ENCODE data around the gene SLC6A20.

DNA sequence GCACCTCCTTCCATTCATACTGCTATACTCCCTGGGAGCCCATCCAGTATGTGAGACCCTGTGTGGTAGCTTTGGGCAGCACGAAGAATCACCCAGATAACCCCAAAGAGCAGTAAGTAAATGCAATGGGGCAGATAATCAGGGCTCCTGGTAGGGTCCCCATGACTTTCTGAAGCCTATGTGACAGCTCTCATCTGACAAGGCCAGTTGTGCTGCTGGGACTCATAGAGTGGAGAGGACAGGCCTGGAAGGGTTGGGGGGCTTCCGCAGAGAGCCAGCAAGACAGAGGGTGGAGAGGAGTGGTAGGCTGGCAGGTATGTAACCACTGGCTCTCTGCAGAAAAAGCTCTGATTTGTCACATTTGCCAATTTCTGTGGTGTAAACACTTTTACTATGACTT is 3.2 kb upstream of the SLC6A20 start:
- TF ChIP-seq, protein P1, sequence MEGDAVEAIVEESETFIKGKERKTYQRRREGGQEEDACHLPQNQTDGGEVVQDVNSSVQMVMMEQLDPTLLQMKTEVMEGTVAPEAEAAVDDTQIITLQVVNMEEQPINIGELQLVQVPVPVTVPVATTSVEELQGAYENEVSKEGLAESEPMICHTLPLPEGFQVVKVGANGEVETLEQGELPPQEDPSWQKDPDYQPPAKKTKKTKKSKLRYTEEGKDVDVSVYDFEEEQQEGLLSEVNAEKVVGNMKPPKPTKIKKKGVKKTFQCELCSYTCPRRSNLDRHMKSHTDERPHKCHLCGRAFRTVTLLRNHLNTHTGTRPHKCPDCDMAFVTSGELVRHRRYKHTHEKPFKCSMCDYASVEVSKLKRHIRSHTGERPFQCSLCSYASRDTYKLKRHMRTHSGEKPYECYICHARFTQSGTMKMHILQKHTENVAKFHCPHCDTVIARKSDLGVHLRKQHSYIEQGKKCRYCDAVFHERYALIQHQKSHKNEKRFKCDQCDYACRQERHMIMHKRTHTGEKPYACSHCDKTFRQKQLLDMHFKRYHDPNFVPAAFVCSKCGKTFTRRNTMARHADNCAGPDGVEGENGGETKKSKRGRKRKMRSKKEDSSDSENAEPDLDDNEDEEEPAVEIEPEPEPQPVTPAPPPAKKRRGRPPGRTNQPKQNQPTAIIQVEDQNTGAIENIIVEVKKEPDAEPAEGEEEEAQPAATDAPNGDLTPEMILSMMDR (IDR thresholded peaks at IDR 0.05): no peak
- no peak for TF ChIP-seq EP300 (IDR thresholded peaks at IDR 0.05)
- no peak for TF ChIP-seq POLR2A (IDR thresholded peaks at IDR 0.05)

All from ovary (tissue), 3 donors.